IPS DF 4.7 (cell line): ENCODE results near the gene ELK4.
"Not testable (repeated sequence)": the region's sequence is repeated elsewhere in the genome, so short reads cannot be mapped to it uniquely, and the experiment has no call there.

Source experiments
- DNase-seq: peaks from one replicate; pipeline ENCODE4 v3.0.0-alpha.2; 2013; ENCODE audit warnings: low spot score; ENCODE audit errors: extremely low read depth

ELK4 gene

GRCh38 chr1:205664399-205665017 lies 32.7 kb upstream of the ELK4 start:
- no peak for DNase-seq

- no peak for DNase-seq
These were observed 31.6 kb upstream of the ELK4 start for GRCh38 chr1:205663286-205663936.

GRCh38 chr1:205662791-205663190 lies 31.0 kb upstream of the ELK4 start:
- no peak for DNase-seq

GRCh38 chr1:205662135-205662738 lies 30.4 kb upstream of the ELK4 start:
- DNase-seq: no peak

GRCh38 chr1:205661429-205662134 lies 29.8 kb upstream of the ELK4 start:
- DNase-seq: no peak

GRCh38 chr1:205660361-205660760 lies 28.6 kb upstream of the ELK4 start:
- DNase-seq: no peak

GRCh38 chr1:205658943-205659581 lies 27.3 kb upstream of the ELK4 start:
- no peak for DNase-seq

GRCh38 chr1:205656236-205656635 lies 24.4 kb upstream of the ELK4 start:
- DNase-seq: no peak

- no peak for DNase-seq
These were observed 21.2 kb upstream of the ELK4 start for GRCh38 chr1:205652984-205653383.

GRCh38 chr1:205650241-205650640 lies 18.4 kb upstream of the ELK4 start:
- DNase-seq: no peak

GRCh38 chr1:205645519-205645918 lies 13.7 kb upstream of the ELK4 start:
- DNase-seq: no peak

- DNase-seq: no peak
These were observed 11.0 kb upstream of the ELK4 start for GRCh38 chr1:205642679-205643307.

- DNase-seq: no peak
These were observed 7.8 kb upstream of the ELK4 start for GRCh38 chr1:205639567-205639966.

- DNase-seq: no peak
These were observed 6.2 kb upstream of the ELK4 start for GRCh38 chr1:205637854-205638468.

GRCh38 chr1:205636732-205637131 lies 4.9 kb upstream of the ELK4 start:
- no peak for DNase-seq

GRCh38 chr1:205636138-205636530 lies 4.3 kb upstream of the ELK4 start:
- not testable (repeated sequence) for DNase-seq

- DNase-seq: no peak
These were observed 1.7 kb upstream of the ELK4 start for GRCh38 chr1:205633421-205633976.

GRCh38 chr1:205632669-205633169 lies 908 bp upstream of the ELK4 start:
- no peak for DNase-seq

GRCh38 chr1:205631010-205631767 lies 622 bp downstream of the ELK4 start:
- peak; percentile 33 for DNase-seq

GRCh38 chr1:205630651-205631009 lies 1.2 kb downstream of the ELK4 start:
- DNase-seq: no peak
